HG03025 (cell line): Measurements from ENCODE around the gene IFT20.
A peak's percentile ranks its signal among the peaks of the same experiment; 100 is the strongest.

ENCODE experiments used
- ATAC-seq: cut with Tn5 transposase; IDR thresholded peaks from one replicate; pipeline ENCODE4 v1.9.1; 2021; ENCODE audit warnings: mild to moderate bottlenecking, moderate library complexity; ENCODE audit not compliant: unreplicated experiment, low FRiP score

Gene IFT20

GRCh38 chr17:28335201-28335958, at the start of gene IFT20, which contains the start of gene TNFAIP1:
TSS of gene IFT20 (minus strand) at chr17:28335472. CDS start at chr17:28331985, 3,487 bp downstream.
TSS of gene TNFAIP1 (plus strand) at chr17:28335761. CDS start at chr17:28339522, 3,761 bp downstream.
- ATAC-seq, result peak; percentile 88

- ATAC-seq, result no peak
These were observed 49.7 kb upstream of the IFT20 start for GRCh38 chr17:28385037-28385400.

- no peak for ATAC-seq
These were observed 49.2 kb upstream of the IFT20 start for GRCh38 chr17:28384281-28385036.

GRCh38 chr17:28381141-28381825, 46.0 kb upstream of the IFT20 start:
- ATAC-seq, result no peak

- no peak for ATAC-seq
These were observed 44.8 kb upstream of the IFT20 start for GRCh38 chr17:28379814-28380801.

- no peak for ATAC-seq
These were observed 37.6 kb upstream of the IFT20 start for GRCh38 chr17:28372945-28373274.

GRCh38 chr17:28372203-28372944, 37.1 kb upstream of the IFT20 start:
- peak; percentile 10 for ATAC-seq

- ATAC-seq, result peak; percentile 64
These were observed 36.3 kb upstream of the IFT20 start, which contains the start of gene SARM1 for GRCh38 chr17:28371245-28372202. TSS of gene SARM1 (plus strand) at chr17:28371694. CDS start at chr17:28372033, 339 bp downstream.

GRCh38 chr17:28370744-28371103, 35.5 kb upstream of the IFT20 start:
- ATAC-seq, result no peak

- no peak for ATAC-seq
These were observed 34.9 kb upstream of the IFT20 start, which contains the start of gene VTN for GRCh38 chr17:28370035-28370743. TSS of gene VTN (minus strand) at chr17:28370307. CDS start at chr17:28370203, 104 bp downstream.

GRCh38 chr17:28369684-28370034, 34.4 kb upstream of the IFT20 start:
- ATAC-seq, result no peak

- ATAC-seq, result no peak
These were observed 33.8 kb upstream of the IFT20 start for GRCh38 chr17:28368915-28369683.

GRCh38 chr17:28368306-28368831, 33.1 kb upstream of the IFT20 start:
- ATAC-seq, result no peak

- no peak for ATAC-seq
These were observed 32.5 kb upstream of the IFT20 start for GRCh38 chr17:28367641-28368305.

- ATAC-seq, result no peak
These were observed 31.3 kb upstream of the IFT20 start for GRCh38 chr17:28366605-28367004.

- ATAC-seq, result no peak
These were observed 30.2 kb upstream of the IFT20 start for GRCh38 chr17:28365487-28365886.
